NCI-H187 treated with DMSO at 0.1 percent for 48 hours (cell line): ENCODE measurements around the gene MAP3K7CL.

Experiments used
- DNase-seq: peaks from one replicate; lab custom pipeline; 2025; lab: John Stamatoyannopoulos, UW

The MAP3K7CL gene

GRCh38 chr21:29130270-29130969 is at the start of gene MAP3K7CL:
Gene MAP3K7CL (plus strand): TSS chr21:29130644. CDS start chr21:29133345, 2,701 bp downstream.
- DNase-seq, result no peak

- no peak for DNase-seq
Observed at GRCh38 chr21:29082046-29082815, 48.2 kb upstream of the MAP3K7CL start.

GRCh38 chr21:29083306-29083705 is 47.1 kb upstream of the MAP3K7CL start:
- DNase-seq, result no peak

- DNase-seq, result no peak
Observed at GRCh38 chr21:29084372-29084771, 46.1 kb upstream of the MAP3K7CL start.

- DNase-seq, result no peak
Observed at GRCh38 chr21:29085106-29085752, 45.2 kb upstream of the MAP3K7CL start.

- DNase-seq, result no peak
Observed at GRCh38 chr21:29091033-29091432, 39.4 kb upstream of the MAP3K7CL start.

GRCh38 chr21:29092102-29092959 is 38.1 kb upstream of the MAP3K7CL start:
- DNase-seq, result no peak

- no peak for DNase-seq
Observed at GRCh38 chr21:29096218-29097015, 34.0 kb upstream of the MAP3K7CL start.

GRCh38 chr21:29098156-29098555 is 32.3 kb upstream of the MAP3K7CL start:
- no peak for DNase-seq

- no peak for DNase-seq
Observed at GRCh38 chr21:29102791-29103257, 27.6 kb upstream of the MAP3K7CL start.

- DNase-seq, result peak; percentile 15
Observed at GRCh38 chr21:29104239-29104708, 26.2 kb upstream of the MAP3K7CL start.

GRCh38 chr21:29105218-29105617 is 25.2 kb upstream of the MAP3K7CL start:
- no peak for DNase-seq

GRCh38 chr21:29114765-29115500 is 15.5 kb upstream of the MAP3K7CL start:
- DNase-seq, result no peak

- no peak for DNase-seq
Observed at GRCh38 chr21:29115899-29116298, 14.5 kb upstream of the MAP3K7CL start.

- no peak for DNase-seq
Observed at GRCh38 chr21:29117372-29117955, 13.0 kb upstream of the MAP3K7CL start.

GRCh38 chr21:29121759-29122158 is 8.7 kb upstream of the MAP3K7CL start:
- no peak for DNase-seq

GRCh38 chr21:29124645-29125044 is 5.8 kb upstream of the MAP3K7CL start:
- DNase-seq, result no peak

- DNase-seq, result no peak
Observed at GRCh38 chr21:29125191-29125590, 5.3 kb upstream of the MAP3K7CL start.

GRCh38 chr21:29125979-29126378 is 4.5 kb upstream of the MAP3K7CL start:
- no peak for DNase-seq

GRCh38 chr21:29133241-29133640 is 2.8 kb downstream of the MAP3K7CL start:
- no peak for DNase-seq
